Panc1 (cell line): Measurements from ENCODE around the gene SFPQ. TPM values are rescaled to one million over a fixed set of nuclear protein-coding genes. Genes with fewer than 3 reads are reported as not detected.

ENCODE experiments used
- ATAC-seq: fragments of 200-7000 bp; cut with Tn5 transposase; 2 replicates; pipeline ENCODE4 v1.9.1; 2020; ENCODE audit warnings: mild to moderate bottlenecking, moderate library complexity
- BruUV-seq: library from RNA; stranded (reverse); fragments of 400-500 nt; replicated peaks from 2 replicates; lab custom pipeline; 2021; lab: Mats Ljungman, UMichigan
- CTCF ChIA-PET: fragments of 300-600 bp; sonication (Branson Sonifier 250); formaldehyde crosslinking; loops from one replicate; lab custom pipeline; 2022; ENCODE audit warnings: antibody characterized with exemption; lab: Charles Lee
- POLR2A ChIA-PET: fragments of 300-600 bp; sonication (Branson Sonifier 250); formaldehyde crosslinking; loops from one replicate; lab custom pipeline; 2022; ENCODE audit warnings: antibody characterized with exemption; lab: Charles Lee
- DNase-seq: peaks from one replicate; pipeline ENCODE4 v3.0.0-alpha.2; 2010; ENCODE audit warnings: low read depth, low spot score
- H3K27ac ChIP-seq: 2 replicates; pipeline ENCODE4 v1.5.1; 2011; ENCODE audit warnings: mild to moderate bottlenecking, low read length, inconsistent platforms
- H3K27me3 ChIP-seq: fragments of 200-500 bp; sonication (Bioruptor generic); 2 replicates; pipeline ENCODE4 v1.6.0; 2014; ENCODE audit warnings: low read length, inconsistent platforms; ENCODE audit not compliant: control insufficient read depth, insufficient read depth
- H3K36me3 ChIP-seq: fragments of 200-500 bp; sonication (Bioruptor generic); 2 replicates; pipeline ENCODE4 v1.5.1; 2014; ENCODE audit warnings: inconsistent platforms, mild to moderate bottlenecking, low read length, moderate library complexity; ENCODE audit not compliant: control insufficient read depth, insufficient read depth
- H3K4me1 ChIP-seq: 2 replicates; pipeline ENCODE4 v1.5.1; 2011; ENCODE audit warnings: inconsistent platforms, mild to moderate bottlenecking, low read length, moderate library complexity; ENCODE audit not compliant: control insufficient read depth, insufficient read depth
- H3K4me3 ChIP-seq, 2 experiments: 2 replicates each; pipeline ENCODE4 v1.5.1; 2011 to 2012; ENCODE audit warnings: low read depth in 2 of 2, low read length in 2 of 2, mild to moderate bottlenecking in 2 of 2, inconsistent platforms in 1 of 2, moderate library complexity in 1 of 2
- H3K9me3 ChIP-seq: fragments of 200-500 bp; sonication (Bioruptor generic); 2 replicates; pipeline ENCODE4 v1.5.1; 2014; ENCODE audit warnings: low read depth, mild to moderate bottlenecking, inconsistent platforms, low read length, moderate library complexity; ENCODE audit not compliant: control insufficient read depth, insufficient read depth
- CTCF ChIP-seq: fragments of 450-650 bp; IDR thresholded peaks from 2 replicates; pipeline ENCODE4 v1.5.1; 2017; ENCODE audit warnings: mild to moderate bottlenecking
- POLR2AphosphoS5 ChIP-seq: IDR thresholded peaks from 2 replicates; pipeline ENCODE4 v1.6.1; 2012; ENCODE audit warnings: mild to moderate bottlenecking, low read depth, low read length, moderate library complexity
- REST ChIP-seq, 2 experiments: IDR thresholded peaks; 2 replicates each; pipeline ENCODE4 v1.6.1; 2011 to 2012; ENCODE audit warnings: low read depth in 2 of 2, control low read depth in 1 of 2, low read length in 1 of 2, mild to moderate bottlenecking in 1 of 2, moderate library complexity in 1 of 2; ENCODE audit not compliant: insufficient read depth in 1 of 2
- SIN3A ChIP-seq: IDR thresholded peaks from 2 replicates; pipeline ENCODE4 v1.6.1; 2012; ENCODE audit warnings: low read depth, mild to moderate bottlenecking, low read length, moderate library complexity, borderline replicate concordance; ENCODE audit not compliant: insufficient read depth
- TCF7L2 ChIP-seq: IDR thresholded peaks from 2 replicates; pipeline ENCODE4 v1.6.1; 2011; ENCODE audit warnings: mild to moderate bottlenecking, low read depth, low read length, inconsistent platforms
- in situ Hi-C: cut with HindIII; loops from 2 replicates; pipeline ENCODE4 v1.10.0; 2016; ENCODE audit warnings: low sequenced_read_pairs, low pct_unique_long_range_greater_than_20kb
- intact Hi-C: fragments of 100-400 bp; cut with micrococcal nuclease; formaldehyde crosslinking; loops from one replicate; pipeline ENCODE4 v1.10.0; 2022; ENCODE audit not compliant: unreplicated experiment
- total RNA-seq: library from RNA; stranded (reverse); gene quantifications from one replicate; pipeline ENCODE4 v1.2.1, GENCODE V29; 2021; ENCODE audit not compliant: unreplicated experiment

SFPQ gene
- total RNA-seq, 1 experiment from 2014 or later = 266 TPM

GRCh38 chr1:35179908-35180307 lies 13.0 kb downstream of the SFPQ start:
- ChIA-PET CTCF (interaction anchor here (0.6 kb wide), 2 partner anchors 158 to 1542 kb away, joined by 4 read pairs; no protein-coding TSS in a partner anchor), POLR2A (no interaction called here)
- Histone ChIP-seq H3K27ac (no peak overlapping the region), H3K4me3 (no peak overlapping the region), H3K27me3 (no peaks in the 10 kb centered on the region), H3K9me3 (no peaks in the 10 kb centered on the region), H3K4me1 (peaks cover 7% of the 10 kb centered on the region), H3K36me3 (peaks cover 85% of the 10 kb centered on the region)
- in situ Hi-C loops = no loop called here
- ATAC-seq (no peak), DNase-seq (no peak)
- TF ChIP-seq CTCF (no peak), TCF7L2 (no peak), SIN3A (no peak), REST (IDR thresholded peaks at IDR 0.05; ENCODE audit: insufficient read depth in 1 of 2, low read depth in 2 of 2, low read length in 1 of 2) (no peak), POLR2AphosphoS5 (no peak)
- intact Hi-C loops = no loop called here
- no TSS peak for BruUV-seq

- in situ Hi-C loops = no loop called here
- no TSS peak for BruUV-seq
- Histone ChIP-seq H3K9me3 (no peaks in the 10 kb centered on the region), H3K36me3 (peaks cover 75% of the 10 kb centered on the region), H3K4me3 (no peak overlapping the region), H3K27me3 (no peaks in the 10 kb centered on the region), H3K27ac (no peak overlapping the region), H3K4me1 (peaks cover 7% of the 10 kb centered on the region)
- intact Hi-C loops = no loop called here
- TF ChIP-seq SIN3A (no peak), POLR2AphosphoS5 (no peak), TCF7L2 (no peak), CTCF (no peak), REST (IDR thresholded peaks at IDR 0.05; ENCODE audit: insufficient read depth in 1 of 2, low read depth in 2 of 2, low read length in 1 of 2) (no peak)
- DNase-seq = no peak
- ATAC-seq = no peak
- POLR2A ChIA-PET = no interaction called here
- CTCF ChIA-PET = no interaction called here
Observed at GRCh38 chr1:35178874-35179380, 14.0 kb downstream of the SFPQ start.
